Panc1 (cell line): ENCODE results near the gene AP4B1.

Experiments
- CTCF ChIP-seq: fragments of 450-650 bp; IDR thresholded peaks from 2 replicates; pipeline ENCODE4 v1.5.1; 2017; ENCODE audit warnings: mild to moderate bottlenecking
- REST ChIP-seq, 2 experiments: IDR thresholded peaks; 2 replicates each; pipeline ENCODE4 v1.6.1; 2011 to 2012; ENCODE audit warnings: low read depth in 2 of 2, control low read depth in 1 of 2, low read length in 1 of 2, mild to moderate bottlenecking in 1 of 2, moderate library complexity in 1 of 2; ENCODE audit not compliant: insufficient read depth in 1 of 2
- SIN3A ChIP-seq: IDR thresholded peaks from 2 replicates; pipeline ENCODE4 v1.6.1; 2012; ENCODE audit warnings: low read depth, mild to moderate bottlenecking, low read length, moderate library complexity, borderline replicate concordance; ENCODE audit not compliant: insufficient read depth

GRCh38 chr1:113928941-113929749 is 24.5 kb upstream of the AP4B1 start, which contains the start of gene HIPK1:
- no peak for TF ChIP-seq CTCF
- no peak for TF ChIP-seq REST (IDR thresholded peaks at IDR 0.05; ENCODE audit: insufficient read depth in 1 of 2, low read depth in 2 of 2, low read length in 1 of 2)
- peak; percentile 40 for TF ChIP-seq SIN3A
